Karpas-422 (cell line): ENCODE measurements around the gene ALDH1A1. TPM values are rescaled to one million over a fixed set of nuclear protein-coding genes. Genes with fewer than 3 reads are reported as not detected.

Source experiments
- DNase-seq: peaks from one replicate; pipeline ENCODE4 v3.0.0-alpha.2; 2015
- H2AFZ ChIP-seq: fragments of 200-600 bp; sonication (generic); 2 replicates; pipeline ENCODE4 v1.6.1; 2014; ENCODE audit warnings: antibody characterized with exemption, low read length, mixed read lengths
- H3K27ac ChIP-seq: fragments of 200-600 bp; sonication (generic); 2 replicates; pipeline ENCODE4 v1.5.1; 2014; ENCODE audit warnings: mild to moderate bottlenecking, low read length, moderate library complexity
- H3K27me3 ChIP-seq: fragments of 200-600 bp; sonication (generic); 2 replicates; pipeline ENCODE4 v1.6.1; 2014; ENCODE audit warnings: low read length, mixed read lengths
- H3K36me3 ChIP-seq: fragments of 200-600 bp; sonication (generic); 2 replicates; pipeline ENCODE4 v1.6.1; 2014; ENCODE audit warnings: low read length, mixed read lengths; ENCODE audit not compliant: insufficient read depth
- H3K4me1 ChIP-seq: fragments of 200-600 bp; sonication (generic); 2 replicates; pipeline ENCODE4 v1.6.1; 2014; ENCODE audit warnings: mild to moderate bottlenecking, low read length, mixed read lengths
- H3K4me2 ChIP-seq: fragments of 200-600 bp; sonication (generic); 2 replicates; pipeline ENCODE4 v1.6.1; 2014; ENCODE audit warnings: low read length, low read depth, mild to moderate bottlenecking; ENCODE audit not compliant: poor library complexity, severe bottlenecking
- H3K4me3 ChIP-seq: fragments of 200-600 bp; sonication (generic); 2 replicates; pipeline ENCODE4 v1.5.1; 2014; ENCODE audit warnings: mild to moderate bottlenecking, antibody characterized with exemption, low read length, mixed read lengths
- H3K79me2 ChIP-seq: fragments of 200-600 bp; sonication (generic); 2 replicates; pipeline ENCODE4 v1.6.1; 2014; ENCODE audit warnings: mild to moderate bottlenecking, low read length, mixed read lengths
- H3K9ac ChIP-seq: fragments of 200-600 bp; sonication (generic); 2 replicates; pipeline ENCODE4 v1.6.0; 2014; ENCODE audit warnings: low read length
- H3K9me2 ChIP-seq: fragments of 200-600 bp; sonication (generic), shearing (Covaris generic); replicated peaks from 2 replicates; pipeline ENCODE4 v1.6.0; 2014; ENCODE audit warnings: mild to moderate bottlenecking, low read length, moderate library complexity; ENCODE audit not compliant: insufficient read depth
- H3K9me3 ChIP-seq: fragments of 300-700, 200-600 bp; sonication (generic); 2 replicates; pipeline ENCODE4 v1.6.1; 2014; ENCODE audit warnings: low read length, mixed read lengths
- H4K20me1 ChIP-seq: fragments of 200-600 bp; sonication (generic); 2 replicates; pipeline ENCODE4 v1.6.1; 2014; ENCODE audit warnings: mild to moderate bottlenecking, antibody characterized with exemption, low read length, low read depth; ENCODE audit not compliant: insufficient read depth
- total RNA-seq: library from RNA; depleted of rRNA; stranded (reverse); fragments of >200 nt; shearing (Covaris generic); gene quantifications from 2 replicates; pipeline ENCODE4 v1.2.3, GENCODE V29; 2014; ENCODE audit warnings: low replicate concordance

The ALDH1A1 gene
- total RNA-seq, 1 experiment from 2014 or later, result not detected

DNA sequence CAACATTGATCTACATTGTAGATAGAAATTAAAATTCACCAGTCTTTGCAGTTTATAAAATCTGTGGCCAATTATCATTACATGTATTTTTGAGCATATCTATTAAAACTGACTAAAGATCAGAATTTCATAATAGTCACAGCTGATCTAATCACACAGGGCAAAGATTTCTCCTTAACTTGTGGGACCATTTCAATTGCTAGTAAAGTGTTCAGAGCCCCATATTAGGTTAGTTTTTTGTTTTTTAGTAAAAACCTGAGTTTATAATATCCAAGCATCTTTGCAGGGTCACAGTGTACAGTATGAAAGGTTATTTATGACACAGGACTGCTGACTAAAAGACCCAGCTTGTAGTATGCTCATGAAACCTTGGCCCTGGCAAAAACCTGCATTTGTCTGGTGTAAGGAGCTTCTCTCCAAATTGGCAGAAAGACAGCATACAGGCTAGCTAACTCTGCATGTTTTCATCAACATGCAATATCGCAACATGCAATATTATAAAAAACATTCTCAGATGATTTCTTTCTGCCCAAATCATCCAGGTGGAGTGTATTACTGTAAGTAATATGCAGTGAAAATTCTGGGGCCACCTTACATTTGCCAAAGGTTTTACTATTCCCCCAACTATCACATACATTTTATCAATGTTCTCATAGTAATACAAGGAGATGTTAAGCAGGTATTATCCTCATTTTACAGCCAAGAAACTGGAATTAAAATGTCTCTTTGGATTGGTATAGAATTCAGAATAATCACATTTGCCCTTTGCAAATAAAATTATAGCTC is 37.7 kb upstream of the ALDH1A1 start:
- Histone ChIP-seq H3K9ac (no peak overlapping the region), H2AFZ (no peak overlapping the region), H3K4me3 (no peak overlapping the region), H3K4me1 (no peaks in the 10 kb centered on the region), H3K36me3 (no peaks in the 10 kb centered on the region), H3K4me2 (no peak overlapping the region), H4K20me1 (no peaks in the 10 kb centered on the region), H3K27ac (no peak overlapping the region), H3K9me3 (no peaks in the 10 kb centered on the region), H3K9me2 (no peaks in the 10 kb centered on the region), H3K27me3 (no peaks in the 10 kb centered on the region), H3K79me2 (no peaks in the 10 kb centered on the region)
- DNase-seq, result no peak

DNA sequence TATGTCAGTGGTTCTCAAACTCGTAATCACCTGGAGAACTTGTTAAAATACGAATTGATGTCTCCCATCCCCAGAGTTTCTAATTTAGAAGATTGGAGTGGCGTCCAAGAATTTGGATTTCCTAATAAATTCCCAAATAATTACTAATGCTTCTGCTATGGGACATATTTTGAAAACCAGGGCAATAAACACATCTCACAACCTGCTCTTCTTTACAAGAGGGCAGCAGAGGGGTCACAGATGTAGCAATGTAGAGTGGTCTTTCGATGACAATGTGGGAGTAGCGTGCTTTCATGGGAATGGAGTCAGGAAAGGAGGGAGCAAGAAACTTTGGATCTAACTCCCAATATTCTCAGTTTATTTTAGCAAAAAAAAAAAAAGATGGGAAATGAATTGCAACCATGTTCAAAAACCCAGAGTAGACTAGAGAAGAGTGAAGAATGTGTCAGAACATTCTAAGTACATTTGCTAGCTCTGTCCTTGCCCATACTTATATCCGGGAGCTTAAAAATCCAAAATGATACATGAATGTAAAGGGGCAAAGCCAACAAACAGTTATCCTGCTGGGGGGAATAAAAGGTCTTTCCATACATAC is 33.8 kb upstream of the ALDH1A1 start:
- Histone ChIP-seq H3K4me2 (no peak overlapping the region), H3K9me2 (no peaks in the 10 kb centered on the region), H3K4me1 (no peaks in the 10 kb centered on the region), H3K4me3 (no peak overlapping the region), H3K79me2 (no peaks in the 10 kb centered on the region), H3K9ac (no peak overlapping the region), H3K27me3 (no peaks in the 10 kb centered on the region), H3K36me3 (no peaks in the 10 kb centered on the region), H2AFZ (no peak overlapping the region), H4K20me1 (no peaks in the 10 kb centered on the region), H3K27ac (no peak overlapping the region), H3K9me3 (no peaks in the 10 kb centered on the region)
- DNase-seq, result no peak

DNA sequence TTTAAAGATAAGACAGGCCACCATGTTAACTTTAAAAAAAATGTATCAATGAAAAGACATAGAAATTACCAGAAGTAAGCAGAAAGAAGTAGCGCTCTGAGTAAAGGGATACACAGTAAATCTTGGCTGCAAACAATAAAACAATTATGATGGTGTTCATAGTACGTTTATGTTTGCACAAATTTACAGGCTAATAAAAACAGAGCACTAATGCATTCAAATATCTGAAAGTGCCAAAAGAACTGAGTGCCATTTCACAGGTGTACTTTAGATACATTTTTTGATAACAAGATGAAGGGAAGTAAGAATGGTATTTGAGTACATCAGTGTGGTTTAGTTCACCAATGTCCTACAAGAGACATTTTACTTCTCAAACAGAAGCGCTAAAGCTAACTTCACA is 32.9 kb upstream of the ALDH1A1 start:
- Histone ChIP-seq H3K4me3 (no peak overlapping the region), H3K4me1 (no peaks in the 10 kb centered on the region), H3K9me3 (no peaks in the 10 kb centered on the region), H3K27me3 (no peaks in the 10 kb centered on the region), H2AFZ (no peak overlapping the region), H3K9ac (no peak overlapping the region), H3K36me3 (no peaks in the 10 kb centered on the region), H3K4me2 (no peak overlapping the region), H3K79me2 (no peaks in the 10 kb centered on the region), H3K9me2 (no peaks in the 10 kb centered on the region), H4K20me1 (no peaks in the 10 kb centered on the region), H3K27ac (no peak overlapping the region)
- no peak for DNase-seq

DNA sequence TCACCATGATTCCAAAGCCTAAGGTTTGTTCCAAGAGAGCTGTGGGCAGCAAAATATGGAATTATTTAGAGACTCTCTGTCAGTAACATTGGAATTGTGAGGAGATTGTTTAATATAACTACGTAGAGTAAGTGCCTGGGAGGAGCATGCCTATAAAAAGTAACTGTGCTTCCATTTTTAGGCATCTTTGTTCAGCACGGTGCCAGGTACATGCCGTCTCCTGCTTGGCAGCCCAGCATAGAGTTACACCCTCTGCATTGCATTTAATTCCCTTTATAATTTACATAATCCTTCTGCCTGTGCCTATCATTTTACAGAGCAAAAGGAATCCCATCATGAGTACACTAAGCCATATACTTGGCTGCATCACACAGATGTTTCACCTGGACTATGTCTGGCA is 32.1 kb upstream of the ALDH1A1 start:
- Histone ChIP-seq H3K4me1 (no peaks in the 10 kb centered on the region), H3K27ac (no peak overlapping the region)

DNA sequence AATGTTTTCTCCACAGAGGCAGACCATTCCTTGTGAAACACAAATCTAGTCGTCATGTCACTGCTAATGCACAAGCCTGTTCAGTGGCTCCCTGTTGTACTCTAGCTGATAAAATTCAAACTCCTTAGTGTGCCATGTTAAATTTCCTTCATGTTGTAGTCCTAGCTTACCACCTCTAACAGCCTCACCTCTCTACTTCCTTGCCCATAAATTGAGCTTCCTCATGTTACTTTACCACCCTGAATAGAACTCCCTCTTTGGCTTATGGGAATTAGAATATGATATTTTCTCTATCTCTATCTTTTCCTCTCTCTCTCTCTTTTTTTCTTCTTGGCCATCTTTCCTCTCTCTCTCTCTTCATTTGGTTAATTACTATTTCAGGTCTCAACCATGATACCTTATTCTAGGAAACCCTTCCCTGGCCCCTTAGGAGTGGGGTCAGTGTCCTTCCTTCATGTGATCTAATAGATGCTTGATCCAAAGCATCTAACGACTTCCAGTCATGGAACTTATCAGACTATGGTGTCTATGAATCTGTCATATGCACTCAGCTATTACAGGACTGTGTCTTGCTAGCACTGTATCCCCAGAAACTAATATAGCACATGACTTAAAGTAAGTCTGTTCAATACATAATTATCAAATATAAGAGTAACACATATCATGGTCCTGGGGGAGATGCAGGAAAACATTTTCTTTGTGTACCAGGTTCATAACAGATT is 31.5 kb upstream of the ALDH1A1 start:
- H3K4me2 ChIP-seq, result no peak overlapping the region
- no peak overlapping the region for H2AFZ ChIP-seq
- H3K79me2 ChIP-seq, result no peaks in the 10 kb centered on the region
- H4K20me1 ChIP-seq, result no peaks in the 10 kb centered on the region
- H3K27ac ChIP-seq, result no peak overlapping the region
- no peak overlapping the region for H3K9ac ChIP-seq
- no peak overlapping the region for H3K4me3 ChIP-seq
- no peaks in the 10 kb centered on the region for H3K9me2 ChIP-seq
- no peak for DNase-seq
- H3K4me1 ChIP-seq, result no peaks in the 10 kb centered on the region
- H3K36me3 ChIP-seq, result no peaks in the 10 kb centered on the region
- no peaks in the 10 kb centered on the region for H3K27me3 ChIP-seq
- no peaks in the 10 kb centered on the region for H3K9me3 ChIP-seq

More for the DNA sequence above, 32.1 kb upstream of the ALDH1A1 start:
- Histone ChIP-seq H3K4me3 (no peak overlapping the region), H3K36me3 (no peaks in the 10 kb centered on the region), H3K4me2 (no peak overlapping the region), H3K9ac (no peak overlapping the region), H3K9me3 (no peaks in the 10 kb centered on the region), H3K9me2 (no peaks in the 10 kb centered on the region), H3K79me2 (no peaks in the 10 kb centered on the region), H2AFZ (no peak overlapping the region), H4K20me1 (no peaks in the 10 kb centered on the region), H3K27me3 (no peaks in the 10 kb centered on the region)
- no peak for DNase-seq

DNA sequence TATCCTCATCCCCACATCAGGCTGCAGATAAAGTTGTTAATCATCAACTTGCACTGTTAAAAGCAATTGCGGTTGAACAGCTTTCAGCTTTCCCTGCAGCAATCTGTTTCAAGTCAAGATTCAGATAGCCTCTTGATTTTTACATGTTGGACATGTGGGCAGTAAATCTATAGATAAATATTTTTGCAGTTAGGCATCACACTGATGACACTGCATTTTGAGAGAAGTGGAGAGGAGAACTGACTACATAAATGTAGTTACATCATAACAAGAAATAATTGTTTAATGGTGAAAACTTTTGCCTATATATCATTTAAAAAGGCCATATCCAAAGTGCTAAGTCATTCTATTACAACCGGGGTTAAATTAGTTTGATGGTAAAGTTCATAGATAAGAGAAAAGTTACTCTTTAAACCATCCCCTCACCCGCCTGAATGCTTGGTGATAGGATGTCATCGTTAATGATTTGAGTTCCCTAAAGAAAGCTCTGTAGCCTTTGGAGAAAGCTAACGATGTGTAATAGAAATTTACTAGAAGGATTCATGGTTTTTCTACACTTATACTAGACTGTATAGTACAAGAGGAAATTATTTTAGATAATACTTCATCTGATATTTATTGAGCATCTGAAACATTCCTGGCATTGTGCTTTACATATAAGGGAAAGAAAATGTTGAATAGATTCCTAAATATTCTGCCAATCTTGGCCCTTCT is 30.8 kb upstream of the ALDH1A1 start:
- Histone ChIP-seq H3K9me3 (no peaks in the 10 kb centered on the region), H3K27me3 (no peaks in the 10 kb centered on the region), H3K9ac (no peak overlapping the region), H2AFZ (no peak overlapping the region), H3K4me3 (no peak overlapping the region), H3K79me2 (no peaks in the 10 kb centered on the region), H3K36me3 (no peaks in the 10 kb centered on the region), H3K27ac (no peak overlapping the region), H3K4me2 (no peak overlapping the region), H3K4me1 (no peaks in the 10 kb centered on the region), H3K9me2 (no peaks in the 10 kb centered on the region), H4K20me1 (no peaks in the 10 kb centered on the region)
- DNase-seq, result no peak

DNA sequence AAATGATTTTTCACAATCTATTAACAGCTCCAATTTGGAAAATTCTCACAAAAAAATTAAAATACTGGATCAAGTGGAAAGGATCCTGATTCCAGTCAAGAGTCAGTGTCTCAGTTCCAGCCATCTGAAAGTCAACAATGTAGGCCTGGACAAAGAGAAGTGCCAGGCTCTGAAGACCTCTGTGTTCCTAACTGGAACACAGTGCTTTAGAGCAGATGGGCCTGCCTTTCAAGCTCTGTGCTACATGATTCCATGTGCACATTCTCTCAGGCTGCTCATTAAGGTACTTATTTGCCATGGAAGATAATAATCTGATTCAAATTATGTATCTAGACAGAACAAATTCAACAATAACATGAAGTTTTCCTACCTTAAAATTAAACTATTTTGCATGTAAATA is 30.2 kb upstream of the ALDH1A1 start:
- no peaks in the 10 kb centered on the region for H3K9me2 ChIP-seq
- H4K20me1 ChIP-seq, result no peaks in the 10 kb centered on the region
- no peaks in the 10 kb centered on the region for H3K36me3 ChIP-seq
- H3K9me3 ChIP-seq, result no peaks in the 10 kb centered on the region
- H3K27me3 ChIP-seq, result no peaks in the 10 kb centered on the region
- no peak overlapping the region for H3K4me2 ChIP-seq
- H3K27ac ChIP-seq, result no peak overlapping the region
- no peak for DNase-seq
- H3K4me1 ChIP-seq, result no peaks in the 10 kb centered on the region
- H3K4me3 ChIP-seq, result no peak overlapping the region
- no peaks in the 10 kb centered on the region for H3K79me2 ChIP-seq
- H3K9ac ChIP-seq, result no peak overlapping the region
- H2AFZ ChIP-seq, result no peak overlapping the region
